MV-4-11 (cell line): ENCODE data around the gene TAF1C.

Source experiments
- DNase-seq: peaks from one replicate; lab custom pipeline; 2025; lab: John Stamatoyannopoulos, UW

The TAF1C gene

GRCh38 chr16:84183911-84184591, 2.8 kb downstream of the TAF1C start:
- no peak for DNase-seq

GRCh38 chr16:84183572-84183875, 3.3 kb downstream of the TAF1C start:
- no peak for DNase-seq

GRCh38 chr16:84182680-84183571, 3.9 kb downstream of the TAF1C start:
- DNase-seq, result no peak

- no peak for DNase-seq
Observed at GRCh38 chr16:84182104-84182503, 4.8 kb downstream of the TAF1C start.

- no peak for DNase-seq
Observed at GRCh38 chr16:84181144-84181915, 5.5 kb downstream of the TAF1C start.

- DNase-seq, result no peak
Observed at GRCh38 chr16:84180519-84181140, 6.2 kb downstream of the TAF1C start.

GRCh38 chr16:84179612-84180320, 7.1 kb downstream of the TAF1C start:
- no peak for DNase-seq

- no peak for DNase-seq
Observed at GRCh38 chr16:84178892-84179611, 7.8 kb downstream of the TAF1C start.

- no peak for DNase-seq
Observed at GRCh38 chr16:84178146-84178765, 8.6 kb downstream of the TAF1C start.

- DNase-seq, result no peak
Observed at GRCh38 chr16:84177741-84178073, 9.2 kb downstream of the TAF1C start.

- DNase-seq, result no peak
Observed at GRCh38 chr16:84176192-84177053, 10.4 kb downstream of the TAF1C start.

- peak; percentile 91 for DNase-seq
Observed at GRCh38 chr16:84175350-84176081, 11.3 kb downstream of the TAF1C start.

GRCh38 chr16:84174396-84174795, 12.5 kb downstream of the TAF1C start:
- no peak for DNase-seq

GRCh38 chr16:84169765-84170310, 17.0 kb downstream of the TAF1C start:
- DNase-seq, result no peak

GRCh38 chr16:84166796-84167695, 19.8 kb downstream of the TAF1C start:
- no peak for DNase-seq

GRCh38 chr16:84165746-84166145, 21.1 kb downstream of the TAF1C start:
- no peak for DNase-seq

GRCh38 chr16:84161801-84162200, 25.1 kb downstream of the TAF1C start:
- no peak for DNase-seq

GRCh38 chr16:84161037-84161436, 25.8 kb downstream of the TAF1C start:
- DNase-seq, result no peak
